Lower leg skin (tissue), 3 donors: ENCODE measurements around the gene SORT1.

Experiments
- CTCF ChIP-seq, 3 donors: fragments of 450-650 bp; IDR thresholded peaks; one replicate each; pipeline ENCODE4 v1.5.1; 2016; ENCODE audit warnings: antibody characterized with exemption in 3 of 3, mild to moderate bottlenecking in 3 of 3, moderate library complexity in 2 of 3
- POLR2A ChIP-seq, 2 donors: fragments of 450-650 bp; IDR thresholded peaks; one replicate each; pipeline ENCODE4 v1.6.1; 2016 to 2017; ENCODE audit warnings: antibody characterized with exemption in 2 of 2, mild to moderate bottlenecking in 1 of 2, moderate library complexity in 1 of 2

- TF ChIP-seq CTCF (IDR thresholded peaks at IDR 0.05) (no peak), POLR2A (IDR thresholded peaks at IDR 0.05) (no peak)
Measured at GRCh38 chr1:109282952-109283747, 114.6 kb downstream of the SORT1 start, which contains the start of gene PSRC1.
